Memory B cell (primary cell): ENCODE data around the gene TRERF1.

ENCODE experiments used
- ATAC-seq: fragments of 150-1000 bp; cut with Tn5 transposase; 2 replicates; pipeline ENCODE4 v1.10.0; 2021; ENCODE audit warnings: low read depth, mild to moderate bottlenecking, moderate library complexity
- DNase-seq, 2 donors: peaks; one replicate each; pipeline ENCODE4 v3.0.0; 2022; ENCODE audit warnings: low spot score in 2 of 2
- H3K27ac Mint-ChIP-seq: one replicate; pipeline ENCODE4 v1.8.0; 2022; ENCODE audit warnings: mild to moderate bottlenecking, moderate library complexity, mixed read lengths
- H3K27me3 Mint-ChIP-seq: one replicate; pipeline ENCODE4 v1.8.0; 2022; ENCODE audit warnings: mixed read lengths
- H3K36me3 Mint-ChIP-seq: one replicate; pipeline ENCODE4 v1.8.0; 2022; ENCODE audit warnings: mild to moderate bottlenecking, mixed read lengths
- H3K4me1 Mint-ChIP-seq: one replicate; pipeline ENCODE4 v1.8.0; 2022; ENCODE audit warnings: mixed read lengths
- H3K4me3 Mint-ChIP-seq: one replicate; pipeline ENCODE4 v1.8.0; 2022; ENCODE audit warnings: mild to moderate bottlenecking, moderate library complexity, mixed read lengths
- H3K9me3 Mint-ChIP-seq: one replicate; pipeline ENCODE4 v1.8.0; 2022; ENCODE audit warnings: mixed read lengths

The TRERF1 gene

GRCh38 chr6:42441697-42442081 is 10.0 kb downstream of the TRERF1 start:
- no peak overlapping the region for H3K27ac Mint-ChIP-seq
- H3K36me3 Mint-ChIP-seq: peaks cover 4% of the 10 kb centered on the region
- H3K9me3 Mint-ChIP-seq: no peaks in the 10 kb centered on the region
- H3K4me1 Mint-ChIP-seq: peaks cover 9% of the 10 kb centered on the region
- H3K27me3 Mint-ChIP-seq: peaks cover 2% of the 10 kb centered on the region
- ATAC-seq: no peak
- DNase-seq: no peak
- H3K4me3 Mint-ChIP-seq: no peak overlapping the region

DNA sequence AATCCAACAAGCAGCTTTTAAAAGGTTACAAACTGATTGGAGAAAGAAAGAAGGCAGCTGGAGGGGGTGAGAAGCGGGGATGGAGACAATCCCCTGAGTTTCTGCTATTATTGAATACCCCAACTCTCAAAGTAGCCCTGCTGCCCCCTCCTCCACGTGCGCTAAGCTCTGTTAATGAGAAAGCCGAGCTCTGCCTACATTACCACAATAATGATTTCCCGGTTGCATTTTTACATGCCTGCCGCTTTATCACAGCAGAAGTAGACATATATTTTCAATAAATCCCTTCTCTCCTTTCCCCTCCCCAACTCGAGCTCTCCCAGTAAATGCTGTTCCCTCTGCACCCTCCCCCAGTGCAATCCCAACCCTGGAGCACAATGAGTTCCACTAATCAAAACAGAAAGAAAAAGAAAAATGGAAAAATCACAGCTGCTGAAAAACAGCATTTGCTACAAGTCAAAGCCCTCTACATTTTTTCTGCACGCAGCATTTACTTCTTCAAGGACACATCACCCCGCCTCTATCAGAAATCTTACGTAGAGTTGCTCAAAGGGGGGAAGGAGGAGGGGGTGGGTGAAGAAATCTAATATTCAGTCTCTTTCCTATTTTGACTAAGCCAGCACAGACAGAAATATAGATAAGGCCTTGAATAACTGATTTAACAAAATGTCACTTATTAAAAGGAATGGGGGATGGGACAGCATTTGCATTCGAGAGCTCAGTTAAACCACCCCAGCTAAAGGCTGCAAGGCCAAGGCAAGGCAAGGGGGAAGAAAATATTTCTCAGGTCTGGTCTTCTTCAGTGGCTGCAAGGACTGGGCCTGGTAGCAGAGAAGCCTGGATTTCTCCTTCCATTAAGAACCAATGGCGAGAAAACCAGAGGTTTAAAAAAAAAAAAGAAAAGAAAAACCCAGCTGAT is 10.7 kb downstream of the TRERF1 start:
- Mint-ChIP-seq H3K4me3 (no peak overlapping the region), H3K4me1 (peaks cover 9% of the 10 kb centered on the region), H3K27me3 (no peaks in the 10 kb centered on the region), H3K9me3 (no peaks in the 10 kb centered on the region), H3K27ac (no peak overlapping the region), H3K36me3 (peaks cover 2% of the 10 kb centered on the region)
- DNase-seq: no peak
- ATAC-seq: no peak

DNA sequence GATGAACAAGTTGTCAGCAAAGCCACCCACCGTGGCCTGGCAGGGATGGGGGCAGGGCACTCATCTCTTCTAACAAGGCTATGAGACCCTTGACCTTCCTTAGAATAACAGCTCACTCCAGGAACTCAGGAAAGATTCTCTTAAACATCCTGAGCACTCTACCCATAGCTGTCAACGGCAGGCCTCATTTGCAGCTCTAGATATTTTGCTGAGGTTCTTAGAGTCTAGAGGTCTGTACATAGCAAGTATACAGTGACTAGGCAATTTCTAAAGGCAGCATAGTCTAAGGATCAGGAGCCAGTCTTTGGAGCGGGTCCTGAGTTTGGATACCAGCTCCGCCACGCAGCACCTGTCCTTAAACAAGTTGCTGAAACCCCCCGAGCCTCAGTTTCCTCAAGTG is 11.7 kb downstream of the TRERF1 start:
- Mint-ChIP-seq H3K4me1 (peaks cover 4% of the 10 kb centered on the region), H3K4me3 (no peak overlapping the region), H3K27ac (no peak overlapping the region), H3K36me3 (no peaks in the 10 kb centered on the region), H3K27me3 (no peaks in the 10 kb centered on the region), H3K9me3 (no peaks in the 10 kb centered on the region)
- ATAC-seq: no peak
- no peak for DNase-seq

DNA sequence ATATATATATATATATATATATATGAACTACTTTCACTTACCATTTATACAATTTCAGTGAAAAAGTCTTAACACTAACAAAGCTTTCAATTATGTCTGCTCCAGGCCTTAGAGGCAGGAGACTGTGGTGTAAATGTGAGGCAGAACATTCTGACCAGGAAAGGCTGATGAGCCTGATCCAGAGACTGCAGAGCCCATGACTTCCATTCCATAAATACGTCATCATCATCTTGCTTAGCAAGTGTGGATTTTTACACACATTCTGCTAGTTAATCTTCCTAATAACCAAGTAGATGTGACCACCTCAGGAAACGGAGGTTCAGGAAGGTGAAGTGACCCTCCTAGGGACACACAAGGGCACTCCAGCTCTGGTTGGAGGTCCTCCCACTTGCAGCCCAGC is 14.9 kb downstream of the TRERF1 start:
- Mint-ChIP-seq H3K4me1 (no peaks in the 10 kb centered on the region), H3K27me3 (no peaks in the 10 kb centered on the region), H3K27ac (no peak overlapping the region), H3K36me3 (peaks cover 11% of the 10 kb centered on the region), H3K9me3 (peaks cover 5% of the 10 kb centered on the region), H3K4me3 (no peak overlapping the region)
- ATAC-seq: no peak
- no peak for DNase-seq

GRCh38 chr6:42434237-42434636 is 17.5 kb downstream of the TRERF1 start:
- peaks cover 11% of the 10 kb centered on the region for H3K36me3 Mint-ChIP-seq
- DNase-seq: no peak
- no peaks in the 10 kb centered on the region for H3K4me1 Mint-ChIP-seq
- no peak overlapping the region for H3K27ac Mint-ChIP-seq
- H3K27me3 Mint-ChIP-seq: no peaks in the 10 kb centered on the region
- peaks cover 5% of the 10 kb centered on the region for H3K9me3 Mint-ChIP-seq
- no peak overlapping the region for H3K4me3 Mint-ChIP-seq
- ATAC-seq: no peak

- DNase-seq (no peak), ATAC-seq (no peak)
- H3K9me3 Mint-ChIP-seq: peaks cover 5% of the 10 kb centered on the region
- H3K4me1 Mint-ChIP-seq: peaks cover 8% of the 10 kb centered on the region
- H3K36me3 Mint-ChIP-seq: peaks cover 11% of the 10 kb centered on the region
- H3K27ac Mint-ChIP-seq: no peak overlapping the region
- H3K4me3 Mint-ChIP-seq: no peak overlapping the region
- no peaks in the 10 kb centered on the region for H3K27me3 Mint-ChIP-seq
These were observed 18.3 kb downstream of the TRERF1 start for GRCh38 chr6:42433409-42433808.

- no peaks in the 10 kb centered on the region for H3K27me3 Mint-ChIP-seq
These were observed 19.8 kb downstream of the TRERF1 start for GRCh38 chr6:42431877-42432276.

GRCh38 chr6:42431356-42431755 is 20.4 kb downstream of the TRERF1 start:
- H3K36me3 Mint-ChIP-seq: peaks cover 11% of the 10 kb centered on the region
- H3K4me3 Mint-ChIP-seq: no peak overlapping the region
- H3K4me1 Mint-ChIP-seq: peaks cover 11% of the 10 kb centered on the region
- H3K27ac Mint-ChIP-seq: no peak overlapping the region
- DNase-seq (no peak), ATAC-seq (no peak)
- no peaks in the 10 kb centered on the region for H3K27me3 Mint-ChIP-seq
- H3K9me3 Mint-ChIP-seq: peaks cover 5% of the 10 kb centered on the region

More at GRCh38 chr6:42431877-42432276, 19.8 kb downstream of the TRERF1 start:
- Mint-ChIP-seq H3K27ac (no peak overlapping the region), H3K9me3 (peaks cover 5% of the 10 kb centered on the region), H3K4me3 (no peak overlapping the region), H3K4me1 (peaks cover 11% of the 10 kb centered on the region), H3K36me3 (peaks cover 11% of the 10 kb centered on the region)
- ATAC-seq (no peak), DNase-seq (no peak)

DNA sequence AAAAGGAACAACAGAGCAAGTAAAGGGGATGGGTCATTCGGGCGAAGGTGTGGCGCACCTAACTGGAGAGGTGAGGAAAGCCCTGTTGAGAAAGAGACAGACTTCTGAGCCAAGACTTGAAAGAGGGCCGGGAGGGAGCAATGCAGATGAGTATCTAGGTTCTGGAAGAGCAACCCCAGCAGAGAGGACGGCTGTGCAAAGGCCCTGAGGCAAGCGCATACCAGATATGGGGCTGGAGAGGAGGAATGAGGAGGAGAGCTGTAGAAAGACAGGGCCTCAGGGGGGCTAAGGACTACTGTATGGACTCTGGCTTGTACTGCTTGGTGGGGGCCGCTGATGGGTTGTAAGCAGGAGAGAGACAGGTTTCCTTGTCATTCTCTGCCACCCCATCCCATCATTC is 21.9 kb downstream of the TRERF1 start:
- Mint-ChIP-seq H3K4me3 (no peak overlapping the region), H3K36me3 (peaks cover 11% of the 10 kb centered on the region), H3K27ac (no peak overlapping the region), H3K27me3 (no peaks in the 10 kb centered on the region), H3K9me3 (peaks cover 5% of the 10 kb centered on the region), H3K4me1 (peaks cover 11% of the 10 kb centered on the region)
- ATAC-seq (no peak), DNase-seq (no peak)

DNA sequence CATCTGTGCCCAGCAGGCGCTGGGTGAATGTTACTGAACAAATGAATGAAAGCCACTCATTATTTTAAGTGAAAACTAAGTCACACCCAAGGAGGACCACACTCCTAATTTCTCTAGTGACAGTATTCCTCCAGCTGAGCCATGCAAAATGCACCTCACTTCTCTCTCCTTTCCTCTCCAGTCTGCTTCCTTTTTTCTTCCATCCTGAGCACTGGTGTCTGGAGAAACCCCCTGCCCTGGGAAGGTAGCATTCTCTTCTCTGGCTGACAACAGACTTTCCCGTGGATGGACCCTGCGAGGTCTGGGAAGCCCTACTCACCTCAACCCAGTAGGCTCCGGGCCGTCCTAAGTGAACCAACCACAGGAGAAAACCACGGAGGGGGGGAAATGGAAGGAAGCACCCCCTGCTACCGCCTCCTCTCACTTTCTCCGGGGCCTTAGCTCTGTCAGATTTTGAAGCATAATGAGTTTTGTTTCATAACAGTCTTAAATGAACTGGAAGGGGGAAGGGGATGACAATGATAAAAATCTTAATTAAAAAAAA is 22.6 kb downstream of the TRERF1 start:
- ATAC-seq: no peak
- Mint-ChIP-seq H3K4me3 (no peak overlapping the region), H3K4me1 (peaks cover 15% of the 10 kb centered on the region), H3K9me3 (peaks cover 4% of the 10 kb centered on the region), H3K27me3 (peaks cover 1% of the 10 kb centered on the region), H3K36me3 (peaks cover 8% of the 10 kb centered on the region), H3K27ac (no peak overlapping the region)
- no peak for DNase-seq

DNA sequence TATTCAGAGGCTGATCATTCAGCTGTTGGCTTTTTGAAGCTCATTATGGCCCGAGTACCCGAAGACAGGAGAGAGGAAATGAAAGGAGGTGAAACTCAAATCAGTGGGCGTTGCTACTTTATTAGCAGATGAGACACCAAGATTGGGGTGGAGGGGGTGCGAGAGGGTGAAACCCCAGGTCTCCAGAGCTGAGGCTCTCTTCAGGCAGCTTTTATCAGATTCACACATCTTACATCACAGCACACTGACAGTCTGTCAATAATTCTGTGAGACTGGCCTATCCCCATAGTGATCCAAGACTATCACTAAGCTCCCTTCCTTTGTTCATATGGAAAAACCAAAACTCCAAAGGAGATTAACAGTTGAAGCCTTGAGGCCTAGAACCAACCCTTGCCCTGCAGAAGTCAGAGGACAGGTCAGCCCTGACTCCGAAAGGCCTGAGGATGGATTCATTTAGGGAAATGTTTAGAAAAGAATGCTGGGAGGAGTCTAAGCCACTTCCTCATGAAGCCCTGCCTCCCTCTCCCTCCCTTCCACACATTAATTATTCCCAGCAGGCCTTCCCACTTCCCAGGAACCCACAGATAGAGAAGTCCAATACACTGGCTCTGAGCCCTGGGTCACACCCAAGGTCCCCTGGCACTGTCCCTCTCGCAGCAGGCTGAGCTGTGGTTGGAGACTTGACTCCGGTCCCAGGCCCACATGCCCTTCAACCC is 23.2 kb downstream of the TRERF1 start:
- H3K4me1 Mint-ChIP-seq: peaks cover 15% of the 10 kb centered on the region
- DNase-seq: peak in 1 of 2 donors; percentile 20
- H3K9me3 Mint-ChIP-seq: no peaks in the 10 kb centered on the region

DNA sequence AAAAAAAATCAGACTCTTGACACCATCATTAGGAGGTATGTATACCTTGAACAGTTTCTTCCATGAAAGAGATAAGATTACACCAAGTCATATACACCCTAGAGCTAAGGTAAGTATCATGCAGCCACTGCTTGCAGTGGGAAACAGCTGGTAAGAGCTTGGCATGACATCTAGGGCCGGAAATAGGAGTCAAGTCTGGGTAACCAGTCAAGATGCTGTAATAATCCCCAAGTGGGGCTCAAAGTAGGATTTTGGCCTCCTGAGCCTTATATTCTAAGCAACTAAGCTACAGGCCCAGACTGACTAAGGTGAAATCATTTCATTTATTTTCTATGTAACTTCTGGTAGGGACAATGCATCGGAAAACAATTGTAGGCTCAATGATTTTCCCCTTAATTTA is 23.9 kb downstream of the TRERF1 start:
- ATAC-seq: no peak
- Mint-ChIP-seq H3K27ac (peak overlapping the region; percentile 55), H3K9me3 (no peaks in the 10 kb centered on the region), H3K36me3 (peaks cover 1% of the 10 kb centered on the region), H3K4me3 (no peak overlapping the region), H3K4me1 (peaks cover 19% of the 10 kb centered on the region), H3K27me3 (peaks cover 1% of the 10 kb centered on the region)
- no peak for DNase-seq

More for the DNA sequence above, 23.2 kb downstream of the TRERF1 start:
- no peak overlapping the region for H3K4me3 Mint-ChIP-seq
- peaks cover 1% of the 10 kb centered on the region for H3K27me3 Mint-ChIP-seq
- peaks cover 3% of the 10 kb centered on the region for H3K36me3 Mint-ChIP-seq
- peak; percentile 87 for ATAC-seq
- H3K27ac Mint-ChIP-seq: peak overlapping the region; percentile 55

DNA sequence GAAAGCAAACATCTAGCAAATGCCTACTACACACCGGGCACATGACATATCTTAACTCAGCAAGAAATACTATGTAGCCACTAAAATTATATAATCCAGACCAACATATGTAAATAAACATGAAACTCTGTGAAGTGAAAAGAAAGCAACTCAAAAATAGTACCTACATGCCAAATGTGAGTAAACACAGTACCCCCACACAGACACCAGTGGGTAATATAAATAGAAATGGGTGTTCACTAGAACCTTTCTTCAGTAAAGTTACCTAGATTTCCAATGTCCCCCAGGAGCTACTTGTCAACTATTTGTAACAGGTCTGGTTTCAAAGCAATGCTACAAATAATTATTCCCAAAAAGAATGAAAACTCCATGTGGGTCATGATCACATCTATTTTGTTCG is 25.5 kb downstream of the TRERF1 start:
- Mint-ChIP-seq H3K4me3 (no peak overlapping the region), H3K27me3 (peaks cover 6% of the 10 kb centered on the region), H3K9me3 (no peaks in the 10 kb centered on the region), H3K4me1 (peaks cover 19% of the 10 kb centered on the region), H3K36me3 (no peaks in the 10 kb centered on the region), H3K27ac (no peak overlapping the region)
- DNase-seq (no peak), ATAC-seq (no peak)

DNA sequence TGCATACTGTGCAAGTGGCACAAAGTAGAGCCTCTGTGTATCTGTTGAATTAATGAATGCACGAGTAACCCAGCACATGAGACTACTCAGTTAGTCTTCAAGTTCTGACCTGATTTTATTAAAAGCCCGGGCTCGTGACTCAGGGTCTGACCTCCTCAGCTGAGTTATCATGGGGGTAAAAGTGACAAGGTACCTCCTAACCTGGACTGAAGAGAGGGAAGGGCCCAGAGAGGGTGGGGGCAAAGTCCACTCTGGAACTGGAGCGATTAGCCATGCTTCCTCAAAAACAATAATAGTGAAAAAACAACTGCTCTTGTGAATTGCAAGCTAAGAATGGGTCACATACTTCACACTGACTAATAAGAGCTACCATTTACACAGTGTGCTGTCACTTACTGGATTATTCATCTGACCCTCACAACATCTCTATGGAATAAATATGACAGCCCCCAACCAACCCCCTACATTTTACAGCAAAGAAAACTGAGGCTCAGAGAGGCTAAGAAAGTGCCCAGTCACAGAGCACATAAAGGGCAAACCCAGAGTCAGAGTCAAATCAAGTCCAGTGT is 26.7 kb downstream of the TRERF1 start:
- ATAC-seq (no peak), DNase-seq (no peak)
- Mint-ChIP-seq H3K27me3 (peaks cover 6% of the 10 kb centered on the region), H3K9me3 (no peaks in the 10 kb centered on the region), H3K4me1 (peaks cover 19% of the 10 kb centered on the region), H3K4me3 (no peak overlapping the region), H3K36me3 (no peaks in the 10 kb centered on the region), H3K27ac (no peak overlapping the region)
